Natural killer cell treated with Interleukin-12 subunit alpha and Interleukin-12 subunit beta and Interleukin-15 and Interleukin-18, amount 100 ng/mL, for 72 hours (primary cell): ENCODE measurements around the gene ANGEL1. TPM values are rescaled to one million over a fixed set of nuclear protein-coding genes. Genes with fewer than 3 reads are reported as not detected.

ENCODE experiments used
- ATAC-seq, 2 donors: fragments of 150-1000 bp; cut with Tn5 transposase in 1 of 2; sonication (Bioruptor Pico), chemical (Tn5 transposase) in 1 of 2; 2 replicates each; pipeline ENCODE4 v1.10.0; 2021
- DNase-seq: peaks from one replicate; pipeline ENCODE4 v3.0.0; 2022; ENCODE audit warnings: low spot score
- H3K27ac Mint-ChIP-seq, 2 donors: 1 replicate in 1 of 2; 2 replicates in 1 of 2; pipeline ENCODE4 v1.8.0; 2022; ENCODE audit warnings: mixed read lengths in 2 of 2, mild to moderate bottlenecking in 1 of 2, moderate library complexity in 1 of 2
- H3K27me3 Mint-ChIP-seq, 2 donors: 1 replicate in 1 of 2; 2 replicates in 1 of 2; pipeline ENCODE4 v1.8.0; 2022; ENCODE audit warnings: mixed read lengths in 2 of 2
- H3K36me3 Mint-ChIP-seq: one replicate; pipeline ENCODE4 v1.8.0; 2022; ENCODE audit warnings: mixed read lengths
- H3K4me1 Mint-ChIP-seq, 2 donors: 1 replicate in 1 of 2; 2 replicates in 1 of 2; pipeline ENCODE4 v1.8.0; 2022; ENCODE audit warnings: low read depth in 2 of 2, mixed read lengths in 2 of 2, mild to moderate bottlenecking in 1 of 2
- H3K4me3 Mint-ChIP-seq: one replicate; pipeline ENCODE4 v1.8.0; 2022; ENCODE audit warnings: mixed read lengths
- H3K9me3 Mint-ChIP-seq: 2 replicates; pipeline ENCODE4 v1.8.0; 2022; ENCODE audit warnings: mixed read lengths
- total RNA-seq, 2 donors: library from RNA; stranded (reverse); gene quantifications; one replicate each; pipeline ENCODE4 v1.2.3, GENCODE V29; 2022

Gene ANGEL1
- total RNA-seq, 2 donors from 2014 or later = 11.7 to 14.6 TPM

GRCh38 chr14:76808011-76808410, 4.7 kb downstream of the ANGEL1 start:
- ATAC-seq = no peak
- peaks cover 13 to 14% of the 10 kb centered on the region in 2 donors for H3K4me1 Mint-ChIP-seq
- no peaks in the 10 kb centered on the region for H3K9me3 Mint-ChIP-seq
- no peak overlapping the region for H3K27ac Mint-ChIP-seq
- DNase-seq = no peak
- H3K27me3 Mint-ChIP-seq = no peaks in the 10 kb centered on the region
- no peak overlapping the region for H3K4me3 Mint-ChIP-seq
- peaks cover 17% of the 10 kb centered on the region for H3K36me3 Mint-ChIP-seq

- Mint-ChIP-seq H3K27ac (no peak overlapping the region), H3K27me3 (no peaks in the 10 kb centered on the region), H3K4me3 (no peak overlapping the region), H3K4me1 (peaks cover 9 to 11% of the 10 kb centered on the region in 2 donors), H3K9me3 (no peaks in the 10 kb centered on the region), H3K36me3 (peaks cover 21% of the 10 kb centered on the region)
- no peak for DNase-seq
- no peak for ATAC-seq
Measured at GRCh38 chr14:76806446-76806845, 6.2 kb downstream of the ANGEL1 start.

- H3K4me1 Mint-ChIP-seq = peaks cover 0 to 2% of the 10 kb centered on the region in 2 donors
- H3K27ac Mint-ChIP-seq = no peak overlapping the region
- DNase-seq (no peak), ATAC-seq (no peak)
- peaks cover 5% of the 10 kb centered on the region for H3K36me3 Mint-ChIP-seq
- no peak overlapping the region for H3K4me3 Mint-ChIP-seq
- no peaks in the 10 kb centered on the region for H3K9me3 Mint-ChIP-seq
- no peaks in the 10 kb centered on the region for H3K27me3 Mint-ChIP-seq
Measured at GRCh38 chr14:76793956-76794355, 18.7 kb downstream of the ANGEL1 start.

GRCh38 chr14:76793324-76793723, 19.4 kb downstream of the ANGEL1 start:
- Mint-ChIP-seq H3K27me3 (no peaks in the 10 kb centered on the region), H3K36me3 (peaks cover 5% of the 10 kb centered on the region), H3K4me3 (no peak overlapping the region), H3K4me1 (peaks cover 0 to 2% of the 10 kb centered on the region in 2 donors), H3K27ac (no peak overlapping the region), H3K9me3 (no peaks in the 10 kb centered on the region)
- no peak for ATAC-seq
- no peak for DNase-seq

GRCh38 chr14:76792422-76792821, 20.3 kb downstream of the ANGEL1 start:
- Mint-ChIP-seq H3K36me3 (no peaks in the 10 kb centered on the region), H3K27ac (no peak overlapping the region), H3K4me3 (no peak overlapping the region)

GRCh38 chr14:76786601-76787000, 26.1 kb downstream of the ANGEL1 start:
- Mint-ChIP-seq H3K4me3 (no peak overlapping the region), H3K36me3 (no peaks in the 10 kb centered on the region), H3K9me3 (no peaks in the 10 kb centered on the region), H3K4me1 (peaks cover 19 to 20% of the 10 kb centered on the region in 2 donors), H3K27ac (no peak overlapping the region), H3K27me3 (no peaks in the 10 kb centered on the region)
- DNase-seq (no peak), ATAC-seq (no peak)

More at GRCh38 chr14:76792422-76792821, 20.3 kb downstream of the ANGEL1 start:
- H3K9me3 Mint-ChIP-seq = no peaks in the 10 kb centered on the region
- DNase-seq (no peak), ATAC-seq (no peak)
- H3K4me1 Mint-ChIP-seq = peaks cover 0 to 2% of the 10 kb centered on the region in 2 donors
- no peaks in the 10 kb centered on the region for H3K27me3 Mint-ChIP-seq

GRCh38 chr14:76784881-76785280, 27.8 kb downstream of the ANGEL1 start:
- Mint-ChIP-seq H3K27me3 (no peaks in the 10 kb centered on the region), H3K27ac (no peak overlapping the region), H3K9me3 (no peaks in the 10 kb centered on the region), H3K4me3 (no peak overlapping the region), H3K36me3 (no peaks in the 10 kb centered on the region), H3K4me1 (peaks cover 19 to 20% of the 10 kb centered on the region in 2 donors)
- DNase-seq (no peak), ATAC-seq (peak; percentile 79 to 88)

GRCh38 chr14:76784266-76784874, 28.3 kb downstream of the ANGEL1 start:
- Mint-ChIP-seq H3K36me3 (no peaks in the 10 kb centered on the region), H3K27ac (no peak overlapping the region), H3K9me3 (no peaks in the 10 kb centered on the region), H3K4me3 (no peak overlapping the region), H3K4me1 (peaks cover 19 to 20% of the 10 kb centered on the region in 2 donors), H3K27me3 (no peaks in the 10 kb centered on the region)
- no peak for ATAC-seq
- no peak for DNase-seq

GRCh38 chr14:76782885-76783566, 29.7 kb downstream of the ANGEL1 start:
- DNase-seq (no peak), ATAC-seq (peak; percentile 67 to 70)
- H3K4me1 Mint-ChIP-seq = peaks cover 19 to 20% of the 10 kb centered on the region in 2 donors
- H3K4me3 Mint-ChIP-seq = peak overlapping the region; percentile 62
- H3K27ac Mint-ChIP-seq = peak overlapping the region; percentile 26 to 34
- no peaks in the 10 kb centered on the region for H3K36me3 Mint-ChIP-seq
- H3K27me3 Mint-ChIP-seq = no peaks in the 10 kb centered on the region
- no peaks in the 10 kb centered on the region for H3K9me3 Mint-ChIP-seq

- H3K27ac Mint-ChIP-seq = peak overlapping the region; percentile 26 to 34
- DNase-seq (no peak), ATAC-seq (no peak)
- H3K9me3 Mint-ChIP-seq = no peaks in the 10 kb centered on the region
- no peaks in the 10 kb centered on the region for H3K27me3 Mint-ChIP-seq
- H3K4me1 Mint-ChIP-seq = peaks cover 19 to 20% of the 10 kb centered on the region in 2 donors
- H3K4me3 Mint-ChIP-seq = peak overlapping the region; percentile 62
- H3K36me3 Mint-ChIP-seq = no peaks in the 10 kb centered on the region
Measured at GRCh38 chr14:76782115-76782884, 30.4 kb downstream of the ANGEL1 start.

- Mint-ChIP-seq H3K36me3 (no peaks in the 10 kb centered on the region), H3K4me1 (peaks cover 19 to 20% of the 10 kb centered on the region in 2 donors), H3K9me3 (no peaks in the 10 kb centered on the region), H3K27ac (no peak overlapping the region), H3K4me3 (no peak overlapping the region), H3K27me3 (no peaks in the 10 kb centered on the region)
- ATAC-seq = no peak
- DNase-seq = no peak
Measured at GRCh38 chr14:76781648-76782051, 31.0 kb downstream of the ANGEL1 start.

- Mint-ChIP-seq H3K27me3 (no peaks in the 10 kb centered on the region), H3K4me1 (peaks cover 19 to 20% of the 10 kb centered on the region in 2 donors), H3K9me3 (no peaks in the 10 kb centered on the region), H3K27ac (no peak overlapping the region), H3K4me3 (no peak overlapping the region), H3K36me3 (no peaks in the 10 kb centered on the region)
- ATAC-seq = no peak
- no peak for DNase-seq
Measured at GRCh38 chr14:76780875-76781647, 31.6 kb downstream of the ANGEL1 start.

- ATAC-seq (no peak), DNase-seq (no peak)
- H3K4me3 Mint-ChIP-seq = no peak overlapping the region
- no peak overlapping the region for H3K27ac Mint-ChIP-seq
- no peaks in the 10 kb centered on the region for H3K9me3 Mint-ChIP-seq
- H3K27me3 Mint-ChIP-seq = no peaks in the 10 kb centered on the region
- H3K4me1 Mint-ChIP-seq = peaks cover 19 to 20% of the 10 kb centered on the region in 2 donors
- H3K36me3 Mint-ChIP-seq = no peaks in the 10 kb centered on the region
Measured at GRCh38 chr14:76780360-76780759, 32.3 kb downstream of the ANGEL1 start.
